ENCODE data around the gene TMEM176A.
A peak's percentile ranks its signal among the peaks of the same experiment; 100 is the strongest.
"Not testable (repeated sequence)": the region's sequence is repeated elsewhere in the genome, so short reads cannot be mapped to it uniquely, and the experiment has no call there.

Gene TMEM176A, protein sequence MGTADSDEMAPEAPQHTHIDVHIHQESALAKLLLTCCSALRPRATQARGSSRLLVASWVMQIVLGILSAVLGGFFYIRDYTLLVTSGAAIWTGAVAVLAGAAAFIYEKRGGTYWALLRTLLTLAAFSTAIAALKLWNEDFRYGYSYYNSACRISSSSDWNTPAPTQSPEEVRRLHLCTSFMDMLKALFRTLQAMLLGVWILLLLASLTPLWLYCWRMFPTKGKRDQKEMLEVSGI

GRCh38 chr7:150800581-150801241 is at the start of gene TMEM176A:
Gene TMEM176A, plus strand, starts transcription at chr7:150800769. Its CDS starts 782 bp downstream, at chr7:150801551.
- DNase-seq = no peak

- DNase-seq = no peak
Measured at GRCh38 chr7:150751702-150752101, 48.9 kb upstream of the TMEM176A start.

DNA sequence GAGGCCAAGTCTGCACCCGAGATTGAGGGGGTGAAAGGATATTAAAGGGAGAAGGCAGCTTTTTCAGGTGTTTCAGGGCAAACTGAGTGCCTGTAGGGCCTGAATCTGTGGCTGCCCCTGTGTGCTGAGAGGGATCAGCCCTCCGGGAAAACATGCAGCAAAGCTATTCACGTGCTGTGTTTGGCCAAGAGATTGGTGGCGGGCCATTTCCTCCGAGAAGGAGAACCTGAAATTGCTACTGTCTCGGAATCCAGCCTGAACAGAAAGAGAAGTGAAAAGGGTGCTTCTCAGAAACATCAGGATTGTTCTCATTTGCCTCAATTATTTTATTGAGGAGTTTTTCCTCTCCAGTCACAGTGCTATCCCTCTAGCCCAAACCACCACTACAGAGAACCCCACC is 47.3 kb upstream of the TMEM176A start:
- no peak for DNase-seq

GRCh38 chr7:150753826-150754603 is 46.6 kb upstream of the TMEM176A start:
- DNase-seq = no peak

- DNase-seq = no peak
Measured at GRCh38 chr7:150754951-150755350, 45.6 kb upstream of the TMEM176A start.

GRCh38 chr7:150755473-150756099 is 45.0 kb upstream of the TMEM176A start:
- no peak for DNase-seq

- DNase-seq = no peak
Measured at GRCh38 chr7:150756166-150756565, 44.4 kb upstream of the TMEM176A start.

DNA sequence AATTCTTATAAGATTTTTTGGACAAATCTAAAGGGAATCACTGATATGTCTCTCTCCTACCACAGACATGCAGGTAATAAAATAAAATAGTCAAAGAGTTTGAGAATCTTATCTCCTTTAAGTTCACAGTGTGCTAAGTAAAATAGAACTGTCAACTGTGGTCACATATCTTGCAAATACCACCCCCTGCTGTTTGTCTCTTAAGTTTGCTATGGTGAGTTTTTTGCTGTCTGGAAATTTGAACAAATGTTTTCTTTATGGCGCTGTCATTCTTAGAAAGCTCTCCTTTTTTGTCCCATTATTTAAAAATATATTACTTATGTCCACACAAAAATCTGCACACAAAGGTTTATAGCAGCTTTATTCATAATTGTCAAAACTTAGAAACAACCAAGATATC is 43.7 kb upstream of the TMEM176A start:
- no peak for DNase-seq

GRCh38 chr7:150759479-150759878 is 41.1 kb upstream of the TMEM176A start:
- DNase-seq = no peak

GRCh38 chr7:150766334-150766709 is 34.2 kb upstream of the TMEM176A start:
- no peak for DNase-seq

DNA sequence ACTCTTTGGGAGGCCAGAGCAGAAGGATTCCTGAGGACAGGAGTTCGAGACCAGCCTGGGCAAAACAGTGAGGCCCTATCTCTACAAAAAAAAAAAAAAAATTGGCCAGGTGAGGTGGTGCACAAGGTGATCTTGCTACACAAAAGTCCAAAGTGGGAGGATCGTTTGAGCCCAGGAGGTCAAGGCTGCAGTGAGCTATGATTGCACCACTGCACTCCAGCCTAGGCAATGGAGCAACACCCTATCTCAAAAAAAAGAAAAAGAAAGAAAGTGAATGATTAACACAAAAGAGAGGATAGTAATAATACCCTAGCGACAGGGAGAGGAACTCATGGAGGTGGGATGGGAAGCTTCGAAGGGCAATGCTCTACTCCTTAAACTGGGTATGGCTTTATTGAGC is 30.8 kb upstream of the TMEM176A start:
- DNase-seq = no peak

- DNase-seq = not testable (repeated sequence)
Measured at GRCh38 chr7:150774131-150774530, 26.4 kb upstream of the TMEM176A start.

- DNase-seq = no peak
Measured at GRCh38 chr7:150778014-150778737, 22.4 kb upstream of the TMEM176A start.

DNA sequence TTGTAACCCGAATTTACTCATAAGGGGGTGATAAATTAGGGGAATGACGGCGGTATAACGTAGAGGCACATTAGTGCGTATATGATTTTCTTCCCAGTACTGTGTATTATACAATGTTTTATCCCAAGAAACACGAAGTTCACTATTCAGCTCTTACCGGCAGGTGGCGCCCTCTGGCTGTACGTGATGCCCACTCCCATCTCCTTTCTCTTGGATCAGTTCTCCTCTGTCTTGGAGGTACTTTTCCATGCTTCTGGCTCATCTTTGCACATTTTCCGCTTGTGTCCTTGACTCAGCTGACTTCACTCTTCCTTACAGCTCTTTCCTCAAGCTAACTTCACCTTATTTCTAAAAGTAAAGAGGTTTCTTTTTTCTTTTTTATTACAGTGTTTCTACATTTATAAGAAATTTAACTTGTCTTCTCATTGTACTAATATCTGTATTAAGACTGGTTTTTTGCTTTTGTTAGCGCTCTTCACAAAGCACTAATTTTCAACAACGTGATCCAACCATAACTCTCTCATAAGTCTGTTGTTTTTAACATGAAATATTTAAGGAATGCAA is 21.7 kb upstream of the TMEM176A start:
- peak; percentile 43 for DNase-seq

DNA sequence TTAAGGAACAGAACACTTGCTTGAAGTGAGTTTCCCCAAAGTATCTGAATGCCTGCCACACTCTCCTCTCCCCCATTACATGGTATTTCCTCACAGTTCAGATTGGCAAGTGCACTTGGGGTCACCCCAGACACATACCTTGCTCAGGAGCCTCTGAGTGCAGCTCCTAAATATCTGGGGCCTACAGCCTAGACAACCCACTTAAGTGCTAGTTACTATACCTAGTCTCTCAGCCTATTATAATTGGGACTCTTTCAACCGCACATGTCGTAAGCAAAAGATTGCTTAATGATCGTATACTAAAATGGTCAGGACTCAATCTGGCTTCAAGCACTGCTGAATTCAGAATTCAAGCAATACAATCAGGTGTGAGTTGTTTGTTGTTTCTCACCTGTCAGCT is 20.3 kb upstream of the TMEM176A start:
- DNase-seq = no peak

DNA sequence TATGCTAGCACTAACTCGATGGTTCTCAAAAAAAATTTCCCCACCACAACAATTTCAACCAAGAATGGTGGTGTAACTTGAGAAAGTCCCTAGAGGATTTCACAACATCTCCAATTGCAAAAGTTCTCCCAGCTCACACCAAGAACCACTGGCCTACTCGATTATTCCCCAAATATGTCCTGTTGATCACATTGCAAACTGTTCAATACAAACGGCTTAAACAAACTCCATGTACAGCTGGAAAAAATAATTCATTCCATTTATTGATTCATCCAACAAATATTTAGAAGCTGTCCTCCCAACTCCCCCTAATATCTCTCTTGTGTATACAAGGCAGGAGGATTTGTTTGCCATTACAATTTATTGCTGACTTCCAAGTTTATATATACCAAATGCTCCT is 19.5 kb upstream of the TMEM176A start:
- no peak for DNase-seq

GRCh38 chr7:150781961-150782360 is 18.6 kb upstream of the TMEM176A start:
- no peak for DNase-seq

DNA sequence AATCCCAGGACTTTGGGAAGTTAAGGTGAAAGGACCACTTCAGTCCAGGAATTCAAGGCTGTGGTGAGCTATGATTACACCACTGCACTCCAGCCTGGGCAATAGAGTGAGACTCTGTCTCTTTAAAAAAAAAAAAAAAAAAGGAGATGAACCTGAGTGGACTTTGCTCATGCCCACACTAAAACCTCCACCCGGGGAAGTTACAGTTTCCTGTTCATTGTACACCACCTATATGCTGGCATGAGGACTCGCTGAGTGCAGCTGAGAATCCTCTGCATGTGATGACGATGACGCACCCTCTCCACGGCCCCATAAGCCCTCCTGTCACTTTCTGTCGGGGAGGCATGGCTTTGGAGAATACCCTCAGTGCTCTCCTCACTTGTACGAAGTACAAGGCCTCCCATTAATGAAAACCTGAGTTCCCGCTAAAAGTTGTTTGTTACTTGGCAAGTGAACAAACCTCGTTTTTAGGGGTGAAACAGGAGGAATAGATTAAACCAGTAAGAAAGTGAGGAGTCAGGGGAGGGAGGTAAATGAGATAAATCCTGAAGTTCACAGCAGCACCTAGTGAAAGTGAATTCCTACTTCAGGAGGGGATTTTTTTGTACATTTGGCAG is 16.3 kb upstream of the TMEM176A start:
- no peak for DNase-seq

GRCh38 chr7:150784954-150785353 is 15.6 kb upstream of the TMEM176A start:
- DNase-seq = no peak

DNA sequence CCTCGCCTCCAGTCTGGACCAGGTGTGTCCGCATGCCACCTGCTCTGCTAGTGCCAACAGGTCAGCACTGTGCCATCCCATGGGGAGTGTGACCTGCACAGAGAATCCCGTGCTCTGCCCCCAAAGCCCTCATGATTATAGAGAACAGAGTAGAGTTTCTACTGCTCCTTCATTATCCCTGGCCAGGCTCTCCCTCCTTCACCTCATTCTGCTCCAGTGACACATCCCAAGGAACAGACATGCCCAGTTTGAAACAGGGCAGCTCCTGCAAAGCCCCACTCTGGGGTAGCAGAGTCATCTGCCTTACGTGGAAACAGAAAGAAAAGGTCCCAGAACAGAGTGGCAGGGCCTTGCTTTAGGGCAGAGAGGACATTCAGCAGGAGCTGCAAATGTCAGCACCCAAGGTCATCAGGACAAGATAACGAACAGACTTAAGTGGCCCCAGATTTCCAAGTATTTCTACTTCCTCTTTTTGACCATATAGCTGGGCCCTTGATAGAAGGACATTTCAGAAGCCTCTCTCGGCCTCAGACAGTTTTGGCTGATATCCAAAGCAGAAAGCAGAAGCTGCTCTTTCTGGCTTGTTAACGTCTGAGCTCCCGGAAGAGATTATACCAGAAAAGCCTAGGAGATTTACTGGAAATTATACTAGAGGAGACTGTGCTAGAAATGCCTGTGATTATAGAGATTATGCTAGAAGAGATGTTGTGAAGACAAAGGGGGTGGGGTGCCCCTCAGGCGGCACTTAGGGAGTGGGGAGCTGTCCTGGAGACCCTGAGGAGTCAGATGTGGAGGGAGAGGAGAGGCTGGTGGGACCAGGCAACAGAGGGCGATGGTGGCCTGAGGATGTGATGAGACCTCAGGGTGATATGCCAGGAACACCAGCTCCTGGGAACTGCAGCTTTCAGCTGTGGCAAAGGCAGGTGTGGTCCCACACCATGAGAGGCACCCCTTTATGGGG is 13.0 kb upstream of the TMEM176A start:
- no peak for DNase-seq

All from NCI-H2171 (cell line).